Ectodermal cell (in vitro differentiated cells): ENCODE data around the gene CEMIP2.

Experiments
- H3K27ac ChIP-seq: 2 replicates; pipeline ENCODE4 v1.7.0; 2013; ENCODE audit warnings: mild to moderate bottlenecking, low read depth, low read length; ENCODE audit not compliant: insufficient read depth, poor library complexity, severe bottlenecking
- H3K27me3 ChIP-seq: 2 replicates; pipeline ENCODE4 v1.7.0; 2013; ENCODE audit warnings: mild to moderate bottlenecking, low read length; ENCODE audit not compliant: insufficient read depth, control insufficient read depth, poor library complexity, severe bottlenecking
- H3K36me3 ChIP-seq: one replicate; pipeline ENCODE4 v1.7.0; 2013; ENCODE audit warnings: low read length; ENCODE audit not compliant: control insufficient read depth, insufficient read depth
- H3K4me1 ChIP-seq: one replicate; pipeline ENCODE4 v1.7.0; 2013; ENCODE audit warnings: low read length; ENCODE audit not compliant: control insufficient read depth, insufficient read depth
- H3K4me3 ChIP-seq: 2 replicates; pipeline ENCODE4 v1.7.0; 2013; ENCODE audit warnings: low read depth, low read length, control low read depth; ENCODE audit not compliant: insufficient read depth
- H3K9me3 ChIP-seq: 2 replicates; pipeline ENCODE4 v1.7.0; 2013; ENCODE audit warnings: mild to moderate bottlenecking, low read length, moderate library complexity; ENCODE audit not compliant: control insufficient read depth
- WGBS, 2 experiments: methylation state at CpG; one replicate each; pipeline ENCODE4 v1.1.7; 2013; ENCODE audit warnings: missing lambda C conversion rate in 2 of 2; 5-methylcytosine and 5-hydroxymethylcytosine counted together

The CEMIP2 gene

GRCh38 chr9:71772726-71773125 lies 4.4 kb upstream of the CEMIP2 start:
- Histone ChIP-seq H3K36me3 (no peaks in the 10 kb centered on the region), H3K4me1 (peaks cover 3% of the 10 kb centered on the region), H3K9me3 (no peaks in the 10 kb centered on the region), H3K4me3 (no peak overlapping the region), H3K27ac (no peak overlapping the region), H3K27me3 (peaks cover 9% of the 10 kb centered on the region)
- 89 to 96% methylated on average over 4 of the region's 4 CpGs for WGBS, 2 experiments

DNA sequence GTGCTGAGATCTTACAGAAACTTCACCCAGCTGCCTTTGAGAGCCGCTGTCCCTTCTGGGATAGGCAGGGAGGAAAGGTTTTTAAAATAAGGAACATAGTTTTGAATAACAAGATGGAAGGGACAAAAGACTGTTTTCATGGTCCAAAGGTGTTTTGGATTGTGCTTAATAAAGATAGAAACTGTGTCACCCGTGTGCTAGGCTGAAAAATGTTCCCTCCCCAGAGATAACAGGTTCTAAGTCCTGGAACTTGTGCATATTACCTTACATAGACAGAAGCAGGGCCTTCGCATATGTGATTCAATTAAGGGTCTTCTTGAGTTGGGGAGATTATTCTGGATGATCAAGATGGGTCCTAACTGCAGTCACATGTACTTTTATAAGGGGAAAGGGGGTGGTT lies 1.9 kb upstream of the CEMIP2 start:
- 85 to 92% methylated on average over 3 of the region's 3 CpGs for WGBS, 2 experiments
- Histone ChIP-seq H3K9me3 (no peaks in the 10 kb centered on the region), H3K27me3 (peaks cover 9% of the 10 kb centered on the region), H3K4me1 (peaks cover 3% of the 10 kb centered on the region), H3K4me3 (no peak overlapping the region), H3K27ac (no peak overlapping the region), H3K36me3 (no peaks in the 10 kb centered on the region)

GRCh38 chr9:71769175-71770161 lies 1.2 kb upstream of the CEMIP2 start:
- peak overlapping the region; percentile 91 for H3K4me3 ChIP-seq
- no peaks in the 10 kb centered on the region for H3K36me3 ChIP-seq
- peaks cover 5% of the 10 kb centered on the region for H3K4me1 ChIP-seq
- H3K27ac ChIP-seq, result no peak overlapping the region
- WGBS, 2 experiments, result 11% methylated on average over 46 of the region's 46 CpGs
- no peaks in the 10 kb centered on the region for H3K9me3 ChIP-seq
- H3K27me3 ChIP-seq, result peaks cover 9% of the 10 kb centered on the region

DNA sequence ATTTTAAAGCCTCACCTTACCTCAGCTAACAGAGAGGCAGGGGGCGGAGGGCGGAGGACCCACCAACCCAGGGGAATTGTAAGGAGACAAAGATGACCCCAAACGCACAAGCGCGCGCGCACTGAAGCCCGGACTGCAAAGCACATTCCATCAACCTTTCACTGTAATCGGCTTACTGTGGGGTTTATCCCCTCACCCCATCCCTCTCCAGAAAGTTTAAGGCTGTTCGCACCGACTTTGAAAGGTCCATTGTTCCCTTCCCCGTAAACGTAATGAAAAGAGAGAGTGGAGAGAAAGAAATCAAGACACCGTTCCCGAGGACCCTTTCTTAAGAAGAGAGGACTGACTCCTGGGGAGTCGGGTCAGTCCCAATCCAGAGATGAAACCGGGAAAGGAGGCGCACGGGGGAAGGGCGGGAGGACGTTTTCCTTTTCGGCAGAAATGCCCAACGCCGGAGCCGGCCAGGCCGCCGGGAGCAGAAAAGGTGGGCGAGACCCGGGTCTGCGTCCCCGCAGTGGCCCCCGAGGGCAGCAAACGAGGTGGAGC lies 464 bp downstream of the CEMIP2 start:
- Histone ChIP-seq H3K27me3 (peaks cover 9% of the 10 kb centered on the region), H3K27ac (peak overlapping the region; percentile 93), H3K36me3 (no peaks in the 10 kb centered on the region), H3K4me1 (peaks cover 10% of the 10 kb centered on the region), H3K4me3 (peak overlapping the region; percentile 91), H3K9me3 (no peaks in the 10 kb centered on the region)
- 0 to 1% methylated on average over 33 of the region's 33 CpGs for WGBS, 2 experiments

DNA sequence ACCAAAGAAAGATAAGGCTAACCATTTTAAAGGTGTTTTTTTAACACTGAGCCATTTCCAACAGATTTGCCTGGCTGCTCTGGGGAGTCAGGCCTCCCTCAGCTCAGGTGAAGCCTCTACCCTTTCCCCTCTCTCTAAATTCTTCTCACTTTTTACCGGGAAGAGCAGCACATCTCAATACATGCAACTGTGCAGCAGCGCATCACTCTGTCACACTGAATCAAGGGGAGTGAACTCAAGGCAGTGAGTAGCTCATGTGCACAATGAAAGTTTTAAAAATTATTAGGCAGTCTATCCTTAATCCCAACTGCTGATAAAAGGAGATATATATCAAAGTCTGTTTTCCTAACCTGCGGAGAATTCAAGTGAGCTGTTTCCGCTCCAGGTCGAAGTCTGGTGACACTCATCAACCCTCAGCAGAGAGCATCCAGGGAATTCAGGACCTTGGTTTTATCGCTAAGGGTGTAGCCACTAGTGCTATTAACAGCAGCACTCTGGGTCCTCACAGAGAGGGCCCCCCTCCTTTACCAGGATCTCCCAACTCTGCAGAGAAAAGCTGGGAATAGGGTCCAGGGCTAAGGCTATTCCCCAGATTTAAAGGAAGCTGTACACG lies 1.0 kb downstream of the CEMIP2 start:
- H3K9me3 ChIP-seq, result no peaks in the 10 kb centered on the region
- H3K4me3 ChIP-seq, result peak overlapping the region; percentile 91
- H3K27ac ChIP-seq, result peak overlapping the region; percentile 93
- peaks cover 9% of the 10 kb centered on the region for H3K27me3 ChIP-seq
- 1 to 5% methylated on average over 7 of the region's 7 CpGs for WGBS, 2 experiments
- peaks cover 10% of the 10 kb centered on the region for H3K4me1 ChIP-seq
- H3K36me3 ChIP-seq, result no peaks in the 10 kb centered on the region

DNA sequence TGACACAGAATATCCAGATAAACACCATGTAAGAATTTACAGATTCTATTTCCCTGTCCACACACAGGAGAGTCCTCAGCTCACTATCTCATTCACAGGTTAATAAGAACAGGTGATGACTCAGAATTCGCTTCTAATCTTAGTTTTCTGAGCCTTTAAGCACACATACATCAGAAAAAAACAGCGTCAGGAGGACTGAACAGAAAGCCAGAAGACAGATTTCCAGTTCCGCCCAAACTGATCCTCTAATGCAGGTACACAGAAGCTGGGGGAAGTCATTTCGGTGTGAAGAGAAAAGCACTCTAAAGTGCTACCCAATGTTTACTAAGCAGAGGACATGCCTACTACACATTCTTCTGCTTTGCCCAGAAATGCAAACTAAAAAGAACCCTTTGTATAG lies 1.6 kb downstream of the CEMIP2 start:
- Histone ChIP-seq H3K4me3 (peak overlapping the region; percentile 91), H3K36me3 (no peaks in the 10 kb centered on the region), H3K27ac (no peak overlapping the region), H3K9me3 (no peaks in the 10 kb centered on the region), H3K4me1 (peaks cover 13% of the 10 kb centered on the region), H3K27me3 (peaks cover 9% of the 10 kb centered on the region)
- WGBS, 2 experiments, result 40 to 51% methylated on average over 4 of the region's 4 CpGs

- Histone ChIP-seq H3K4me3 (peak overlapping the region; percentile 91), H3K27ac (no peak overlapping the region), H3K27me3 (peaks cover 9% of the 10 kb centered on the region), H3K36me3 (no peaks in the 10 kb centered on the region), H3K4me1 (peaks cover 23% of the 10 kb centered on the region), H3K9me3 (no peaks in the 10 kb centered on the region)
- 81% methylated on average over 1 to 2 of the region's 2 CpGs for WGBS, 2 experiments
Measured at GRCh38 chr9:71765693-71766092, 2.6 kb downstream of the CEMIP2 start.

- Histone ChIP-seq H3K9me3 (no peaks in the 10 kb centered on the region), H3K27me3 (peaks cover 4% of the 10 kb centered on the region), H3K36me3 (no peaks in the 10 kb centered on the region), H3K4me3 (peak overlapping the region; percentile 91), H3K27ac (no peak overlapping the region), H3K4me1 (peaks cover 29% of the 10 kb centered on the region)
- WGBS, 2 experiments, result 67 to 71% methylated on average over 1 of the region's 1 CpG
Measured at GRCh38 chr9:71764891-71765290, 3.4 kb downstream of the CEMIP2 start.

- Histone ChIP-seq H3K27me3 (no peaks in the 10 kb centered on the region), H3K27ac (no peak overlapping the region), H3K9me3 (no peaks in the 10 kb centered on the region), H3K36me3 (no peaks in the 10 kb centered on the region), H3K4me1 (peaks cover 27% of the 10 kb centered on the region), H3K4me3 (peak overlapping the region; percentile 91)
- 74 to 77% methylated on average over 4 of the region's 4 CpGs for WGBS, 2 experiments
Measured at GRCh38 chr9:71764463-71764862, 3.9 kb downstream of the CEMIP2 start.

DNA sequence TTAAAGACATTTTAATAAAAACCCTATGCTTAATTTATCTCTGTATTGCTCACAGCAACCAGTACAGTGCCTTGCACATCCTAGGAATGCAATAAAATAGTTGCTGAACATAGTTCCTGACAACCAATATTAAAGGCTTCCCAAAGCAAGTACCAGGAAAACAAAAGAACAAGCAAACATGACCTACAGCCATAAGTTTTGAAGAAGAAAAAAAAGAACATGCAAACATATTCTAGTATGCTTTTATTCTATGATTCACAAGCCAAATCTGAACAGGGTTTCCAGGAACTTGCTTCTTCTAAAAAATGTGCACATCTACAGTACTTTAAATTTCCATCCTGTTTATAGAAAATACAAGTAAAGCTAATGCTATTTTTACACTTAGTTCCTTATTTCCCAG lies 4.5 kb downstream of the CEMIP2 start:
- Histone ChIP-seq H3K9me3 (no peaks in the 10 kb centered on the region), H3K27me3 (no peaks in the 10 kb centered on the region), H3K4me1 (peaks cover 33% of the 10 kb centered on the region), H3K27ac (no peak overlapping the region), H3K36me3 (no peaks in the 10 kb centered on the region), H3K4me3 (peak overlapping the region; percentile 91)
